HG02885 (cell line): ENCODE measurements around the gene NKX6-1.

Source experiments
- ATAC-seq: cut with Tn5 transposase; IDR thresholded peaks from one replicate; pipeline ENCODE4 v1.9.1; 2021; ENCODE audit warnings: mild to moderate bottlenecking; ENCODE audit not compliant: unreplicated experiment, poor library complexity

The NKX6-1 gene

GRCh38 chr4:84498935-84499623 lies at the start of gene NKX6-1:
Gene NKX6-1, minus strand, starts transcription at chr4:84499292. Its CDS starts 1,064 bp downstream, at chr4:84498228.
- ATAC-seq = no peak

- no peak for ATAC-seq
These were observed 48.1 kb upstream of the NKX6-1 start for GRCh38 chr4:84547211-84547610.

- no peak for ATAC-seq
These were observed 46.0 kb upstream of the NKX6-1 start for GRCh38 chr4:84545093-84545492.

- ATAC-seq = no peak
These were observed 36.8 kb upstream of the NKX6-1 start for GRCh38 chr4:84535901-84536300.

- ATAC-seq = no peak
These were observed 32.6 kb upstream of the NKX6-1 start for GRCh38 chr4:84531689-84532088.

GRCh38 chr4:84530871-84531270 lies 31.8 kb upstream of the NKX6-1 start:
- ATAC-seq = no peak

GRCh38 chr4:84530454-84530853 lies 31.4 kb upstream of the NKX6-1 start:
- no peak for ATAC-seq

DNA sequence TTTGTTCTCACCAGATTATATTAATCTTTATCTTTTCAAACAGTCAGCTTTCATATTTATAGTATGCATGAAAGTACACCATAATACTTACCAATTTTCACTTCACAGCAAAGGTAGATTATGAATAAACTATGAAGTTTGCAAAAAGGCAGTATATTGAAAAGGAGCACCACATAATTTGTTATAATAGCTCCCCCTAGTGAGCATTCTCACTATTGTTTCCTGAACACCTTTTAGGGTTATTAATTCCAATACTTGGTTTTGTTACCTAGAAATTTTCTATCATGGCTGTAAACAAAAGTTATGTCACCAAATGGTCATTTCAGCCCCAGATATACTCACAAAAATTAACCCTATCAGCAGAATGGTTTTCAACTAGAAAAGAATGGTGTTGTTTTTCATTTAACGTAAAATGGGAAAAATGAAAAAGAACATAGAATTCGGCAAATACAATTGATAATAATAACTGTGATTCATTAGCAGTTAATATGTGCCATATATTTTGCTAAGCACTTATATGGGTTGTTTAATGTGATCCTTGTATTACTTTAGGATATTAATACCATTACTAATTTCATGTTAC lies 30.2 kb upstream of the NKX6-1 start:
- ATAC-seq = peak; percentile 73

DNA sequence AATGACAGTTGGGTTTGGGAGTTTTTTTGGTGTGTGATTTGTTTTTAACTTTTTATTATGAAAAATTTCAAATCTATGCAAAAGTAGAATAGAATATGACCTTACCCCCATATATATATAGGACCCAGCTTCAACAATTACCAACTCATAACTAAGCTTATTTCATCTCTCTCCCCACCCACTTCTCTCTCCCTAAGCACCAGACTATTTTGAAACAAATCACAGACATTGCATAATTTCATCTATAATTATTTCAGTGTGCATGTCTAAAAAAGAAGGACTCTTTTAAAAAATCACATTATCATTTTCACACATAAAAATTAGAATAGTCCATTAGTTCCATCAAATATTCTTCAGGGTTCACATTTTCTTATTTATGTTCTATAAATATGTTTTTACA lies 28.3 kb upstream of the NKX6-1 start:
- no peak for ATAC-seq

GRCh38 chr4:84515075-84515474 lies 16.0 kb upstream of the NKX6-1 start:
- no peak for ATAC-seq

DNA sequence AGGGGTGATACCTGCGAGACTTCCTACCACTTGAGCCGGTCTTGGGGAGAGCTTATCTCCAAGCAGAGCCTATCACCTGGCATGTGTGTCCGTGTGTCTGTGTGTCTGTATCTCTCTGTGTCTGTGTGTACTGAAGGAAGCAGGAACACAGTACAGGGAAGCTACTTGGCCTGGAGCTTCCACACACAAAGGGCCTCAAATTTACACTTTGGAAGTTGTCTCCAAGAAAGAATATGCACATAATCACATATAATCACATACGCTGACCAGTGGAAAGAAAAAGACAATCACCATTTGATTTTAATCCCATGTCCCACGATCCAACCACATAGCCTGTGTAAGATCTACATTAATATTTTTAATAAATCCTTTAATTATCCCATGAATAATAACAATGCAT lies 13.2 kb upstream of the NKX6-1 start:
- no peak for ATAC-seq

DNA sequence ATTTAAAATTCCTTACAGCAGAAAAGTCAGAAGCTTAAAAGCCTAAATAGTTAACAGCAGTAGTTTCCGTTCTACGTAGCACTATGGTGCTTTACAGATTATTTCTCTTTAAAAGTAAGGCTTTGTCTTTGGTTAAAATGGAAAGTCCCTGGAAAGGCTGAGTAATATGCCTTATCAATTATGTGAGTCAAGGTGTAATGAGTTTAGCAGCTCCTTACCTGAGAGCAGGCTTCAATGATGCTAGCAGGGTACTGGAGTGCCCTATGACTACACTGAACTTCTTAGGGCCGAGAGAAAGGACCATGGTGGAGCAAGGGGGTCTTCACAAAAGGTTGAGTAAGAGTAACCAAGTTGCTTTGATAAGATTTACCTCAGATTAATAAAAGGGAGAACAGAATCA lies 12.6 kb upstream of the NKX6-1 start:
- no peak for ATAC-seq

- ATAC-seq = no peak
These were observed 8.8 kb upstream of the NKX6-1 start for GRCh38 chr4:84507941-84508340.

- ATAC-seq = no peak
These were observed 5.7 kb upstream of the NKX6-1 start for GRCh38 chr4:84504821-84505220.

DNA sequence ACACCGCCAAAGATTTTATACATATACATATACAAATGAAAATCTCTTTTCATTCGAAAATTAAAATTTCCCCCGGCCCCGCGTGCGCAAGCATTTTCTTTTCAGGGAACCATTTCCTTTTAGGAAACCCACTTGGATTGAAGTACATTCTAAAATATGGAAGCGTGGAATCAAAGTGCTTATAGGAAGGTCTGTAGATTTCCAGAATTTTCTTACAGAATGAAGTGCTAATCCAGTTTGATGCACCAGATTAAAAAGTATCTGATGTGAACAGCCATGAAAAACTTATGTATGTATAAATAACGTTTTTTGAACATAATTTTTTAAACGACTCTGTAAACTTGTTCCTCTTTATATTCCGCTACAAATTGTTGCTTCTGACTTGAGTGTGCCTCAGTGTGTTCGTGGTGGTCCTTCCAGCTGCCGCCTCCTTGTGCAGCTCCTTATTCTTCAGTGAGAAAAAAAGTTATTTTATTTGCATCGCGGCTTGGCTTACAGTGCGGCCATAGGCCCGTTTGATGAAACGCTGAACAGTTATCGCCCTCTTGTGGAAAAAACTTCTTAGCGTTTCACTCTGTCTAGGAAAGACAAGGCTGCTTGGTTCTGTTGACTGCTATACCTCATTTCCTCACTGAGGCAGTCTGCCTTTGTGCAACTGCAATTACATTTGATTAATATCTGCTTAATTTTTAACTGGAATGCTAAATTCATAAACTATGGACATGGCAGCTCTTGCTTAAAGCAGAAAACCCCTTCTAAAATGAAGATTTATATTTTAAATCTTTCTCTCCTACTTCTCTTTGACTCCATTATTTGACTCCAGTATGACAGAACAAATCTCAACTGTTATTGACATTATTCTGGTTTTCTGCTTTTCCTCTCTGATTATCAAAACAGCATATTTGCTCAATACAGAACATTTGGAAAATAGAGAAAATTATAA lies 4.7 kb upstream of the NKX6-1 start:
- ATAC-seq = peak; percentile 88

DNA sequence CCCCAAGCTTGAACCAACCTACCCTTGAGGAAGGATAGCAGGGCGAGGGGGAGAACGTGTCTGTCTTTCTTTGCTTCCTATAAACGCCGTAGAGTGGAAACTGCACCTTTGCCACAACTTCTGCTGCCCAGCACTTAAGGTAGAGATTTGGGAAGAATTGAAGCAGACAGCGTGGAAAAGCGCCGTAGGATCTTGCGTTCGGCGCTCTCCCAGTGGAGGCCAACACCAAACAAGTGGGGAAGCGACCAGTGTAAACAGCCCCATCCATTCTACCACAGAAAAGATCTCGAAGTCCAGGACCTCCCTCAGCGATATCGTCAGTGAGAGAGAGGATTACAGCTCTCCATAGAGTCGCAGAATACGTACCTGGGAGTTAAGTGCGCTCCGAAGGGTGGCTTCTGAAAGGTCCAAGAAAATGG lies 3.9 kb upstream of the NKX6-1 start:
- no peak for ATAC-seq

DNA sequence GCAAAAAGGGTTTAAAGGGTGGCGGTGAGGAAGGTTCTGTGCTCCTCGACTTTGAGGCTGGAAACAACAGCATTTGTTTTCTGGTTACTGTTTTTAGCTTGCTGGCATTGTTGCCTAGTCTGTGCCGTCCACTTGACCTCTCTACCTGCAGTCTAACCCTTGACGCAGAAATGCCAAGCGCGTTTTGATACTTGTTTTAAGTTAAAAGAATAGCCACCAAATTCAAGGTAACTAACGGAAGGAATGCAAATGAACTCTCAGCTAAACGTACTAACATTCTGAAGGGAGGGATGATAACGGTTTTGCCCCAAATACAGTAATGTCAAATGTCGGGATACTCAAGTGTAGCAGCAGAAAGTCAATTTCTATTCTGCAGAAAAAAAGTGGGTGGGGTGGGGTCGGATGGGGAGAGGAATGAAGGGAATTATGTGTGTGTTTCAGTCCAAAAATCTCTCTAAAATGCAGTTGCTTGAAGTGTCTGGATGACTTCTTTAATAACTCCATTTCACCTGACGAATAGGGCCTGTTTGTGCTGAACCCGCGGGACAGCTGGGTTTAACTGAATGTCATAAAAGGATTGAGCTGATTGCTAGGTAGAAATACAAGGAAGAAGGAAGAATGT lies 3.4 kb upstream of the NKX6-1 start:
- no peak for ATAC-seq

DNA sequence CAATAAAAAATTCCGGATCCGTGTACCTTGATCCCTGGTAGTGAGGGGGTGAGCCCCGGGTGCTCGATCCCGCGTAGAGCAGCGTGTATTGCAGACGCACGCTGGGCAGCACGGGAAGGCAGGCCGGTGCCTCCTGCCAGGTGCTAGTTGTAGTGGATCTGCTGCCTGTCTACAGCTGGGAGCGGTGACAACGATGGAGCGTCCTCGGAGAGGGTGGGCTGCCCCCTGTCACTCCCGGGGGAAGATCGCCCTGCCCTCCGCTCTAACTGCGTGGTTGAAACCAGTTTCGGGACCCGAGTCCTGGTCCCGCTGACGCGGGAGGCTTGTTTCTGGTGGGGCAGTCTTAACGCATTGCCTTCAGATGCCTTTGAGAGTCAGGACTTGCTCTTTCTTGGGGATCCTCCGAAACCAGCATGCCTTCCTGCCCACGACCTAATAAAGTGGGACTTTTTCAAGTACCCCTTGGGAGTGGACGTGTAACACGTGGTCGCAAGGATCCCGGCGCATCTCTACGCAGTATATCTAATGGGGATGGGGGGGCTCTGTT lies 2.7 kb upstream of the NKX6-1 start:
- ATAC-seq = no peak

DNA sequence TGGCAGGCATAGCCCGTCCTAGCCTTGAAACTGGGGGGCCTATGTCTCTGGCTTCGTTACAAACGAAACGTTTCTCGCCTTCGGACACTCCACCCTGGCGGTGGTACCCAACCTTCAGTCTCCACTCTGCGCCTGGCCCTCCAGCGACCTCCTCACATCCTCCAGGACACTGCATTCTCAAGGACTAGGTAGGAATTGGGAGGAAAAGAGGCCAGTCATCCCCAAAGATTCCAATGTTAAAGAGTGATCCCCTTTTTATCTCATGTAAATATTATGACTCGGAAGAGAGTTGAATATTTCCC lies 2.1 kb upstream of the NKX6-1 start:
- ATAC-seq = no peak

DNA sequence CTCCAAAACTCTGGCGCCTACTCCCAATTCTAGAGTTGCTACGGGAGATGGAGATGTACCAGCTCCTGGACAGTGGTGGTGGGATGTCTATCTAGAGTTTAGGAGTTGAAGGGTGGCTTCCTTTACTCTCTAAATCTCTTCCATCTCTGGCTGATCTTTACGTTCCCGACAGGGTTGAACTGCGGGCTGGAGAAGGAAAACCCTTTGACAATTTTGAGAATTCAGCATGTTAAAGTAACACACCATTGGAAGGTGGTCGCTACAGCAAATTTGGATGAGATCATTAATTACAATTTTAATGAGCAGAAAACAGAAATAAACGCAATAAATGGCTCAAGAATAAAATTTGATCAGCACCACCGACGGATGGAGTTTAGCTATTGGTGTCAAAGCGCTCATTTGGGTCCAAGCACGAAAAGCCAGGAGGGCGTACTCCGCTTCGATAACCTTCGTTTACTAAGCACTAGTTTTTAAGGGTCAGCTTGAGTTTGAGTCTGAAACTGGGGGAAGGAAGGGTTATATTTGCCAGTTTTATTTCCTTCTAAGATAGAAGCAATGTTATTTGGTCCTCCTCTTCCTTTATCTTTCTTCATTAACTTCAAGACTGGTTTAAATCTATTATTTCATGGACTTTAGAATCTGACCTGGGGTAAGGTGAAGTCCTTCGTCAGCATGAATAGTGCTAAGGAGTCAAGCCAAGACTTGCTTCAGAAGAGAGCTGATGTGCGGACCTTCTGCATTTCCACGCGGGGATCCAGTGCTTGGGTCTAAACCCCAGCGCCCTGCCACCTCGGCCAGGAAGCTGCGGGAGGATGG lies 1.5 kb upstream of the NKX6-1 start:
- no peak for ATAC-seq
